Adipocyte (in vitro differentiated cells): ENCODE results near the gene PURB.
"Not testable (repeated sequence)": the region's sequence is repeated elsewhere in the genome, so short reads cannot be mapped to it uniquely, and the experiment has no call there.

Source experiments
- DNase-seq: peaks from one replicate; pipeline ENCODE4 v3.0.0-alpha.2; 2015; ENCODE audit warnings: low read depth
- H3K27me3 ChIP-seq: replicated peaks from 2 replicates; pipeline ENCODE4 v1.7.0; 2013; ENCODE audit warnings: mild to moderate bottlenecking, low read length, moderate library complexity; ENCODE audit not compliant: control insufficient read depth, insufficient read depth
- H3K36me3 ChIP-seq: 2 replicates; pipeline ENCODE4 v1.7.0; 2013; ENCODE audit warnings: low read length, mild to moderate bottlenecking, moderate library complexity; ENCODE audit not compliant: control insufficient read depth, insufficient read depth, severe bottlenecking
- H3K4me1 ChIP-seq: 2 replicates; pipeline ENCODE4 v1.7.0; 2013; ENCODE audit warnings: mild to moderate bottlenecking, low read length, moderate library complexity; ENCODE audit not compliant: control insufficient read depth, insufficient read depth
- H3K4me3 ChIP-seq: 2 replicates; pipeline ENCODE4 v1.7.0; 2013; ENCODE audit warnings: mild to moderate bottlenecking, low read length, moderate library complexity
- H3K9ac ChIP-seq: 2 replicates; pipeline ENCODE4 v1.7.0; 2013; ENCODE audit warnings: mild to moderate bottlenecking, low read length, moderate library complexity
- H3K9me3 ChIP-seq: 2 replicates; pipeline ENCODE4 v1.7.0; 2013; ENCODE audit warnings: mild to moderate bottlenecking, low read length, moderate library complexity; ENCODE audit not compliant: control insufficient read depth

PURB gene

GRCh38 chr7:44872787-44873186 lies 12.5 kb downstream of the PURB start:
- no peaks in the 10 kb centered on the region for H3K27me3 ChIP-seq
- no peak overlapping the region for H3K9ac ChIP-seq

GRCh38 chr7:44871918-44872317 lies 13.4 kb downstream of the PURB start:
- not testable (repeated sequence) for DNase-seq, H3K27me3 ChIP-seq, H3K9ac ChIP-seq, H3K36me3 ChIP-seq, H3K4me3 ChIP-seq, H3K9me3 ChIP-seq
- peaks cover 11% of the 10 kb centered on the region for H3K4me1 ChIP-seq

More at GRCh38 chr7:44872787-44873186, 12.5 kb downstream of the PURB start:
- Histone ChIP-seq H3K4me1 (peaks cover 4% of the 10 kb centered on the region), H3K36me3 (no peaks in the 10 kb centered on the region), H3K9me3 (no peaks in the 10 kb centered on the region), H3K4me3 (no peak overlapping the region)
- no peak for DNase-seq

- H3K4me1 ChIP-seq = peaks cover 11% of the 10 kb centered on the region
- not testable (repeated sequence) for H3K27me3 ChIP-seq, DNase-seq
Measured at GRCh38 chr7:44870780-44871179, 14.6 kb downstream of the PURB start.

GRCh38 chr7:44870336-44870735 lies 15.0 kb downstream of the PURB start:
- H3K4me3 ChIP-seq, H3K9ac ChIP-seq, H3K27me3 ChIP-seq, DNase-seq, H3K9me3 ChIP-seq, H3K36me3 ChIP-seq: not testable (repeated sequence)
- peaks cover 11% of the 10 kb centered on the region for H3K4me1 ChIP-seq

More at GRCh38 chr7:44870780-44871179, 14.6 kb downstream of the PURB start:
- H3K9ac ChIP-seq, H3K36me3 ChIP-seq, H3K9me3 ChIP-seq, H3K4me3 ChIP-seq: not testable (repeated sequence)

- Histone ChIP-seq H3K9me3 (no peaks in the 10 kb centered on the region), H3K27me3 (no peaks in the 10 kb centered on the region), H3K4me1 (peaks cover 11% of the 10 kb centered on the region), H3K9ac (no peak overlapping the region), H3K36me3 (no peaks in the 10 kb centered on the region), H3K4me3 (no peak overlapping the region)
- DNase-seq = peak; percentile 83
Measured at GRCh38 chr7:44867073-44867995, 18.0 kb downstream of the PURB start.

GRCh38 chr7:44861949-44862348 lies 23.4 kb downstream of the PURB start:
- H3K9me3 ChIP-seq, H3K4me1 ChIP-seq, H3K9ac ChIP-seq, H3K4me3 ChIP-seq, H3K36me3 ChIP-seq, H3K27me3 ChIP-seq: not testable (repeated sequence)
- peak; percentile 42 for DNase-seq

GRCh38 chr7:44858161-44858560 lies 27.2 kb downstream of the PURB start:
- Histone ChIP-seq H3K4me1 (peaks cover 2% of the 10 kb centered on the region), H3K27me3 (no peaks in the 10 kb centered on the region), H3K4me3 (no peak overlapping the region), H3K36me3 (no peaks in the 10 kb centered on the region), H3K9me3 (no peaks in the 10 kb centered on the region), H3K9ac (no peak overlapping the region)
- DNase-seq = peak; percentile 22

GRCh38 chr7:44854644-44855364 lies 30.5 kb downstream of the PURB start:
- Histone ChIP-seq H3K36me3 (no peaks in the 10 kb centered on the region), H3K9me3 (no peaks in the 10 kb centered on the region), H3K27me3 (no peaks in the 10 kb centered on the region), H3K9ac (no peak overlapping the region), H3K4me1 (peaks cover 2% of the 10 kb centered on the region), H3K4me3 (no peak overlapping the region)
- peak; percentile 20 for DNase-seq

GRCh38 chr7:44853391-44853790 lies 31.9 kb downstream of the PURB start:
- Histone ChIP-seq H3K36me3 (no peaks in the 10 kb centered on the region), H3K9me3 (no peaks in the 10 kb centered on the region), H3K27me3 (no peaks in the 10 kb centered on the region), H3K4me1 (peaks cover 2% of the 10 kb centered on the region), H3K9ac (no peak overlapping the region), H3K4me3 (no peak overlapping the region)
- no peak for DNase-seq

- Histone ChIP-seq H3K4me3 (no peak overlapping the region), H3K9me3 (no peaks in the 10 kb centered on the region), H3K4me1 (peaks cover 2% of the 10 kb centered on the region), H3K36me3 (no peaks in the 10 kb centered on the region), H3K27me3 (no peaks in the 10 kb centered on the region), H3K9ac (no peak overlapping the region)
- no peak for DNase-seq
Measured at GRCh38 chr7:44852590-44852989, 32.7 kb downstream of the PURB start.

GRCh38 chr7:44849885-44850544 lies 35.3 kb downstream of the PURB start:
- Histone ChIP-seq H3K9ac (no peak overlapping the region), H3K4me1 (peaks cover 18% of the 10 kb centered on the region), H3K36me3 (no peaks in the 10 kb centered on the region), H3K4me3 (no peak overlapping the region), H3K27me3 (no peaks in the 10 kb centered on the region), H3K9me3 (no peaks in the 10 kb centered on the region)
- peak; percentile 28 for DNase-seq
